Neural cell (in vitro differentiated cells): ENCODE measurements around the gene GPR158. TPM values are rescaled to one million over a fixed set of nuclear protein-coding genes. Genes with fewer than 3 reads are reported as not detected.

Experiments used
- H2AFZ ChIP-seq: fragments of 200-600, 300-800 bp; sonication (generic), shearing (Covaris generic); 2 replicates; pipeline ENCODE4 v1.6.0; 2014; ENCODE audit warnings: low read depth, mild to moderate bottlenecking, antibody characterized with exemption, low read length, moderate library complexity
- H3F3A ChIP-seq: fragments of 200-600 bp; shearing (Covaris generic); 2 replicates; pipeline ENCODE4 v1.6.1; 2016; ENCODE audit warnings: mild to moderate bottlenecking, moderate library complexity, mixed read lengths, antibody characterized with exemption, low read length; ENCODE audit not compliant: insufficient read depth, poor library complexity, severe bottlenecking
- H3K27ac ChIP-seq: fragments of 200-600, 300-800 bp; sonication (generic), shearing (Covaris generic); 2 replicates; pipeline ENCODE4 v1.5.1; 2014; ENCODE audit warnings: mild to moderate bottlenecking, low read length, moderate library complexity
- H3K27me3 ChIP-seq: fragments of 300-800, 200-600 bp; sonication (generic), shearing (Covaris generic); 2 replicates; pipeline ENCODE4 v1.6.0; 2014; ENCODE audit warnings: mild to moderate bottlenecking, low read depth, low read length, moderate library complexity; ENCODE audit not compliant: insufficient read depth
- H3K36me3 ChIP-seq: fragments of 300-800, 200-600 bp; sonication (generic), shearing (Covaris generic); 2 replicates; pipeline ENCODE4 v1.5.1; 2014; ENCODE audit warnings: mild to moderate bottlenecking, antibody characterized with exemption, low read length, moderate library complexity; ENCODE audit not compliant: insufficient read depth
- H3K4me2 ChIP-seq: fragments of 300-800, 200-600 bp; sonication (generic), shearing (Covaris generic); 2 replicates; pipeline ENCODE4 v1.6.0; 2014; ENCODE audit warnings: mild to moderate bottlenecking, low read length
- H3K4me3 ChIP-seq: fragments of 300-800, 200-600 bp; sonication (generic), shearing (Covaris generic); 2 replicates; pipeline ENCODE4 v1.5.1; 2014; ENCODE audit warnings: mild to moderate bottlenecking, low read length, moderate library complexity
- H3K79me2 ChIP-seq: fragments of 200-600 bp; shearing (Covaris generic); replicated peaks from 2 replicates; pipeline ENCODE4 v1.6.0; 2014; ENCODE audit warnings: mild to moderate bottlenecking, low read length, moderate library complexity; ENCODE audit not compliant: insufficient read depth
- H3K9ac ChIP-seq: fragments of 300-800, 200-600 bp; sonication (generic), shearing (Covaris generic); 2 replicates; pipeline ENCODE4 v1.6.1; 2016; ENCODE audit warnings: mild to moderate bottlenecking, low read length, mixed read lengths
- H3K9me2 ChIP-seq: fragments of 200-600 bp; shearing (Covaris generic); 2 replicates; pipeline ENCODE4 v1.6.1; 2016; ENCODE audit warnings: mild to moderate bottlenecking, low read length, mixed read lengths; ENCODE audit not compliant: insufficient read depth
- H3K9me3 ChIP-seq: fragments of 200-600, 300-800 bp; sonication (generic), shearing (Covaris generic); 2 replicates; pipeline ENCODE4 v1.6.1; 2016; ENCODE audit warnings: mild to moderate bottlenecking, mixed run types, low read length, moderate library complexity, mixed read lengths
- H4K20me1 ChIP-seq: fragments of 200-600 bp; shearing (Covaris generic); 2 replicates; pipeline ENCODE4 v1.6.1; 2016; ENCODE audit warnings: mild to moderate bottlenecking, mixed run types; ENCODE audit not compliant: insufficient read depth
- EP300 ChIP-seq: fragments of 450-650 bp; conservative IDR thresholded peaks from 2 replicates; pipeline ENCODE4 v1.6.1; 2014; ENCODE audit warnings: antibody characterized with exemption, mild to moderate bottlenecking, moderate library complexity; ENCODE audit not compliant: poor library complexity, severe bottlenecking
- EZH2 ChIP-seq: fragments of 200-600, 300-800 bp; shearing (Covaris generic), sonication (generic); IDR thresholded peaks from 2 replicates; pipeline ENCODE4 v1.6.1; 2014; ENCODE audit warnings: antibody characterized with exemption, low read length, borderline replicate concordance, mild to moderate bottlenecking; ENCODE audit not compliant: insufficient read depth, poor library complexity, severe bottlenecking
- MXI1 ChIP-seq: fragments of 450-650 bp; conservative IDR thresholded peaks from 2 replicates; pipeline ENCODE4 v1.6.1; 2014; ENCODE audit warnings: antibody characterized with exemption, mild to moderate bottlenecking; ENCODE audit not compliant: poor library complexity, severe bottlenecking
- POLR2AphosphoS5 ChIP-seq: IDR thresholded peaks from 2 replicates; pipeline ENCODE4 v1.6.1; 2012
- RAD21 ChIP-seq: fragments of 450-650 bp; conservative IDR thresholded peaks from 2 replicates; pipeline ENCODE4 v1.6.1; 2014; ENCODE audit warnings: antibody characterized with exemption, mild to moderate bottlenecking, moderate library complexity
- SMC3 ChIP-seq: fragments of 450-650 bp; conservative IDR thresholded peaks from 2 replicates; pipeline ENCODE4 v1.6.1; 2014; ENCODE audit warnings: antibody characterized with exemption, mild to moderate bottlenecking, moderate library complexity; ENCODE audit not compliant: poor library complexity
- TAF1 ChIP-seq: IDR thresholded peaks from 2 replicates; pipeline ENCODE4 v1.6.1; 2012; ENCODE audit warnings: low read depth
- polyA plus RNA-seq: library from polyadenylated mRNA; depleted of rRNA; stranded (reverse); fragments of >200 nt; gene quantifications from 2 replicates; pipeline ENCODE4 v1.2.3, GENCODE V29; 2014
- TF ChIP-seq, protein P1 (sequence below): fragments of 450-650 bp; IDR thresholded peaks from 2 replicates; pipeline ENCODE4 v1.5.1; 2014; ENCODE audit warnings: antibody characterized with exemption, mild to moderate bottlenecking, moderate library complexity; ENCODE audit not compliant: poor library complexity, severe bottlenecking
- TF ChIP-seq, protein P2 (sequence below): IDR thresholded peaks from 2 replicates; pipeline ENCODE4 v1.6.1; 2012; ENCODE audit warnings: borderline replicate concordance

Gene GPR158
- polyA plus RNA-seq, 1 donor from 2014 or later, result 2.1 TPM

DNA sequence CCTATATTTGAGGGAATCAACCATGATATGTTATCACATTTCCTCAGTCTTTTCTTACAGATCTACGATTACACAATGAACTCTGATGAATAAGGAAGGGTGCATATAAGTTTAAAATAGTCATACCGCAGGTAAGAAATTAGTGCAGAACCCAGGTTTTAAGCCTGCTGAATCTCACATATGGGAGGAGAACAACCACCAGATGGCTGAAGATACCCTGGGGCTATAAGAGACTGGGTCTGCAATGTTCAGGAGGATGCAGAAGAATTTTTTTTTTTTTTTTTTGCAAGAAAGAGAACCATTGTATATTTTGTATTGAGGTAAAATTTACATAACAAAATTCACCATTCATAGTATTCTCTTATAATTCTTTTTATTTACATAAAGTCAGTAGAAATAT is 387.0 kb downstream of the GPR158 start:
- Histone ChIP-seq H3K9me2 (no peaks in the 10 kb centered on the region), H3F3A (no peaks in the 10 kb centered on the region), H3K4me2 (no peak overlapping the region), H3K27me3 (no peaks in the 10 kb centered on the region), H3K79me2 (no peaks in the 10 kb centered on the region), H3K9me3 (no peaks in the 10 kb centered on the region), H4K20me1 (no peaks in the 10 kb centered on the region), H3K9ac (no peak overlapping the region), H3K4me3 (no peak overlapping the region), H3K27ac (no peak overlapping the region), H2AFZ (no peak overlapping the region), H3K36me3 (no peaks in the 10 kb centered on the region)
- no peak for TF ChIP-seq POLR2AphosphoS5
- TF ChIP-seq, protein P1, sequence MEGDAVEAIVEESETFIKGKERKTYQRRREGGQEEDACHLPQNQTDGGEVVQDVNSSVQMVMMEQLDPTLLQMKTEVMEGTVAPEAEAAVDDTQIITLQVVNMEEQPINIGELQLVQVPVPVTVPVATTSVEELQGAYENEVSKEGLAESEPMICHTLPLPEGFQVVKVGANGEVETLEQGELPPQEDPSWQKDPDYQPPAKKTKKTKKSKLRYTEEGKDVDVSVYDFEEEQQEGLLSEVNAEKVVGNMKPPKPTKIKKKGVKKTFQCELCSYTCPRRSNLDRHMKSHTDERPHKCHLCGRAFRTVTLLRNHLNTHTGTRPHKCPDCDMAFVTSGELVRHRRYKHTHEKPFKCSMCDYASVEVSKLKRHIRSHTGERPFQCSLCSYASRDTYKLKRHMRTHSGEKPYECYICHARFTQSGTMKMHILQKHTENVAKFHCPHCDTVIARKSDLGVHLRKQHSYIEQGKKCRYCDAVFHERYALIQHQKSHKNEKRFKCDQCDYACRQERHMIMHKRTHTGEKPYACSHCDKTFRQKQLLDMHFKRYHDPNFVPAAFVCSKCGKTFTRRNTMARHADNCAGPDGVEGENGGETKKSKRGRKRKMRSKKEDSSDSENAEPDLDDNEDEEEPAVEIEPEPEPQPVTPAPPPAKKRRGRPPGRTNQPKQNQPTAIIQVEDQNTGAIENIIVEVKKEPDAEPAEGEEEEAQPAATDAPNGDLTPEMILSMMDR, result no peak
- no peak for TF ChIP-seq TAF1
- TF ChIP-seq, protein P2, sequence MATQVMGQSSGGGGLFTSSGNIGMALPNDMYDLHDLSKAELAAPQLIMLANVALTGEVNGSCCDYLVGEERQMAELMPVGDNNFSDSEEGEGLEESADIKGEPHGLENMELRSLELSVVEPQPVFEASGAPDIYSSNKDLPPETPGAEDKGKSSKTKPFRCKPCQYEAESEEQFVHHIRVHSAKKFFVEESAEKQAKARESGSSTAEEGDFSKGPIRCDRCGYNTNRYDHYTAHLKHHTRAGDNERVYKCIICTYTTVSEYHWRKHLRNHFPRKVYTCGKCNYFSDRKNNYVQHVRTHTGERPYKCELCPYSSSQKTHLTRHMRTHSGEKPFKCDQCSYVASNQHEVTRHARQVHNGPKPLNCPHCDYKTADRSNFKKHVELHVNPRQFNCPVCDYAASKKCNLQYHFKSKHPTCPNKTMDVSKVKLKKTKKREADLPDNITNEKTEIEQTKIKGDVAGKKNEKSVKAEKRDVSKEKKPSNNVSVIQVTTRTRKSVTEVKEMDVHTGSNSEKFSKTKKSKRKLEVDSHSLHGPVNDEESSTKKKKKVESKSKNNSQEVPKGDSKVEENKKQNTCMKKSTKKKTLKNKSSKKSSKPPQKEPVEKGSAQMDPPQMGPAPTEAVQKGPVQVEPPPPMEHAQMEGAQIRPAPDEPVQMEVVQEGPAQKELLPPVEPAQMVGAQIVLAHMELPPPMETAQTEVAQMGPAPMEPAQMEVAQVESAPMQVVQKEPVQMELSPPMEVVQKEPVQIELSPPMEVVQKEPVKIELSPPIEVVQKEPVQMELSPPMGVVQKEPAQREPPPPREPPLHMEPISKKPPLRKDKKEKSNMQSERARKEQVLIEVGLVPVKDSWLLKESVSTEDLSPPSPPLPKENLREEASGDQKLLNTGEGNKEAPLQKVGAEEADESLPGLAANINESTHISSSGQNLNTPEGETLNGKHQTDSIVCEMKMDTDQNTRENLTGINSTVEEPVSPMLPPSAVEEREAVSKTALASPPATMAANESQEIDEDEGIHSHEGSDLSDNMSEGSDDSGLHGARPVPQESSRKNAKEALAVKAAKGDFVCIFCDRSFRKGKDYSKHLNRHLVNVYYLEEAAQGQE, result no peak
- TF ChIP-seq EP300, result no peak
- no peak for TF ChIP-seq MXI1
- no peak for TF ChIP-seq SMC3
- no peak for TF ChIP-seq RAD21
- no peak for TF ChIP-seq EZH2

DNA sequence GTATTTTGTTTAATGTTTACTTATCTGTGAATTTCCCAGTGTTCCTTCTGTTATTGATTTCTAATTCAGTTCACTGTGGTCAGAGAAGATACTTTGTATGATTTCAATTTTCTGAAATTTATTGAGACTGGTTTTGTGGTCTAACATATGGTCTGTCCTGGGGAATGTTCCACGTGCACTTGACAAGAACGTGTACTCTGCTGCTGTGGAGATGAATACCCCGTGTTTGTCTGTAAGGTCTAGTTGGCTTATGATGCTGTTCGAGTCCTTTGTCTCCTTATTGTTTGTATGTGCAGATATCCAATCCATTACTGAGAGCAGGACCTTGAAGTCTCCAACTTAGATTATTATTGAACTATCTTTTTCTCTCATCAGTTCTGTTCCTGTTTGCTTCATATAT is 387.7 kb downstream of the GPR158 start:
- H3K4me3 ChIP-seq, result no peak overlapping the region
- no peaks in the 10 kb centered on the region for H3F3A ChIP-seq
- no peak overlapping the region for H3K9ac ChIP-seq
- H3K9me2 ChIP-seq, result no peaks in the 10 kb centered on the region
- H3K27ac ChIP-seq, result no peak overlapping the region
- no peaks in the 10 kb centered on the region for H4K20me1 ChIP-seq
- no peaks in the 10 kb centered on the region for H3K36me3 ChIP-seq
- TF ChIP-seq, protein P2, result no peak
- TF ChIP-seq RAD21, result no peak
- TF ChIP-seq, protein P1, result no peak
- TF ChIP-seq MXI1, result no peak
- TF ChIP-seq TAF1, result no peak
- no peak for TF ChIP-seq EP300
- TF ChIP-seq SMC3, result no peak
- no peak for TF ChIP-seq POLR2AphosphoS5
- TF ChIP-seq EZH2, result no peak
- H2AFZ ChIP-seq, result no peak overlapping the region
- no peak overlapping the region for H3K4me2 ChIP-seq
- H3K79me2 ChIP-seq, result no peaks in the 10 kb centered on the region
- no peaks in the 10 kb centered on the region for H3K9me3 ChIP-seq
- no peaks in the 10 kb centered on the region for H3K27me3 ChIP-seq
